HCT116 (cell line): ENCODE data around the gene C1QL4. TPM values are rescaled to one million over a fixed set of nuclear protein-coding genes. Genes with fewer than 3 reads are reported as not detected.

Experiments used
- ATAC-seq: fragments of 200-7000 bp; cut with Tn5 transposase; 2 replicates; pipeline ENCODE4 v1.9.1; 2020; ENCODE audit warnings: mild to moderate bottlenecking, moderate library complexity
- BruUV-seq: library from RNA; stranded (reverse); fragments of 400-500 nt; replicated peaks from 2 replicates; lab custom pipeline; 2021; lab: Mats Ljungman, UMichigan
- CTCF ChIA-PET: fragments of 300-600 bp; sonication (Branson Sonifier 250); formaldehyde crosslinking; loops from one replicate; lab custom pipeline; 2021; ENCODE audit warnings: antibody characterized with exemption; lab: Charles Lee
- POLR2A ChIA-PET: fragments of 300-600, 350-600 bp; sonication (Branson Sonifier 250); formaldehyde crosslinking; loops from one replicate; lab custom pipeline; 2021; ENCODE audit warnings: antibody characterized with exemption; lab: Charles Lee
- RAD21 ChIA-PET, 2 experiments: fragments of 300-600 bp; sonication (Branson Sonifier 250); formaldehyde crosslinking; loops; one replicate each; lab custom pipeline; 2023; ENCODE audit warnings: low total read pairs in 2 of 2; ENCODE audit not compliant: uncharacterized antibody in 2 of 2, unreplicated experiment in 2 of 2, low non-redundant PET in 1 of 2; lab: Charles Lee
- DNase-seq: peaks from one replicate; pipeline ENCODE4 v3.0.0-alpha.2; 2010; ENCODE audit warnings: low read depth, low spot score
- H2AFZ ChIP-seq: fragments of 200-600 bp; shearing (Covaris generic), sonication (generic); 2 replicates; pipeline ENCODE4 v1.6.1; 2017; ENCODE audit warnings: low read depth, mixed run types, mixed read lengths, antibody characterized with exemption, low read length; ENCODE audit not compliant: poor library complexity, severe bottlenecking
- H3K27ac ChIP-seq: 2 replicates; pipeline ENCODE4 v1.5.1; 2012; ENCODE audit warnings: low read depth, low read length
- H3K27me3 ChIP-seq: fragments of 200-600 bp; sonication (generic); 2 replicates; pipeline ENCODE4 v1.6.1; 2016; ENCODE audit warnings: mixed run types, low read length, mixed read lengths; ENCODE audit not compliant: insufficient read depth
- H3K36me3 ChIP-seq, 2 experiments: fragments of 200-500 bp in 1 of 2; fragments of 200-600 bp in 1 of 2; sonication (Bioruptor generic) in 1 of 2; sonication (generic) in 1 of 2; 2 replicates each; pipeline versions ENCODE4 v1.5.1 to v1.6.1; 2014 to 2016; ENCODE audit warnings: low read length in 2 of 2, inconsistent platforms in 1 of 2, mixed read lengths in 1 of 2, mixed run types in 1 of 2; ENCODE audit not compliant: insufficient read depth in 2 of 2, control insufficient read depth in 1 of 2
- H3K4me1 ChIP-seq, 2 experiments: fragments of 200-600 bp in 1 of 2; sonication (generic) in 1 of 2; 2 replicates each; pipeline versions ENCODE4 v1.5.1 to v1.6.1; 2012 to 2017; ENCODE audit warnings: low read length in 2 of 2, inconsistent platforms in 1 of 2, mild to moderate bottlenecking in 1 of 2, mixed read lengths in 1 of 2, mixed run types in 1 of 2, moderate library complexity in 1 of 2; ENCODE audit not compliant: insufficient read depth in 2 of 2, control insufficient read depth in 1 of 2
- H3K4me2 ChIP-seq: fragments of 200-600 bp; sonication (generic); 2 replicates; pipeline ENCODE4 v1.6.1; 2017; ENCODE audit warnings: mixed run types, low read length, mixed read lengths
- H3K4me3 ChIP-seq, 2 experiments: fragments of 200-600 bp in 1 of 2; sonication (generic) in 1 of 2; replicated peaks in 1 of 2; 2 replicates each; pipeline ENCODE4 v1.5.1; 2011 to 2016; ENCODE audit warnings: low read length in 2 of 2, control low read depth in 1 of 2, low read depth in 1 of 2, mild to moderate bottlenecking in 1 of 2, mixed read lengths in 1 of 2, mixed run types in 1 of 2
- H3K79me2 ChIP-seq: fragments of 200-600 bp; sonication (generic); 2 replicates; pipeline ENCODE4 v1.6.1; 2017; ENCODE audit warnings: mild to moderate bottlenecking, mixed run types, low read length, moderate library complexity, mixed read lengths; ENCODE audit not compliant: insufficient read depth
- H3K9ac ChIP-seq: fragments of 200-600 bp; sonication (generic); 2 replicates; pipeline ENCODE4 v1.6.1; 2016; ENCODE audit warnings: low read length, mixed read lengths
- H3K9me2 ChIP-seq: fragments of 200-600 bp; sonication (generic), shearing (Covaris generic); 2 replicates; pipeline ENCODE4 v1.6.1; 2017; ENCODE audit warnings: mixed run types, mild to moderate bottlenecking, moderate library complexity; ENCODE audit not compliant: insufficient read depth
- H3K9me3 ChIP-seq, 2 experiments: fragments of 200-500 bp in 1 of 2; fragments of 200-600 bp in 1 of 2; sonication (Bioruptor generic) in 1 of 2; sonication (generic) in 1 of 2; 2 replicates each; pipeline ENCODE4 v1.6.1; 2014 to 2017; ENCODE audit warnings: low read length in 2 of 2, mixed read lengths in 2 of 2, inconsistent platforms in 1 of 2, low read depth in 1 of 2, mild to moderate bottlenecking in 1 of 2, mixed run types in 1 of 2, moderate library complexity in 1 of 2; ENCODE audit not compliant: control insufficient read depth in 1 of 2, insufficient read depth in 1 of 2
- H4K20me1 ChIP-seq: fragments of 200-600 bp; sonication (generic), shearing (Covaris generic); 2 replicates; pipeline ENCODE4 v1.6.1; 2017; ENCODE audit warnings: mixed run types, mild to moderate bottlenecking, moderate library complexity; ENCODE audit not compliant: insufficient read depth
- CTCF ChIP-seq, 3 experiments: fragments of 200-600 bp in 1 of 3; sonication (generic) in 1 of 3; IDR thresholded peaks in 2 of 3; conservative IDR thresholded peaks in 1 of 3; 2 replicates each; pipeline ENCODE4 v1.5.1; 2012 to 2017; ENCODE audit warnings: low read depth in 2 of 3, low read length in 2 of 3, antibody characterized with exemption in 1 of 3, borderline replicate concordance in 1 of 3, control low read depth in 1 of 3, mild to moderate bottlenecking in 1 of 3, mixed read lengths in 1 of 3, mixed run types in 1 of 3, moderate library complexity in 1 of 3; ENCODE audit not compliant: insufficient read depth in 1 of 3
- POLR2A ChIP-seq: IDR thresholded peaks from 2 replicates; pipeline ENCODE4 v1.7.0; 2011; ENCODE audit warnings: borderline replicate concordance; ENCODE audit not compliant: insufficient read depth, insufficient read length; ENCODE audit errors: extremely low read depth
- RAD21 ChIP-seq: IDR thresholded peaks from 2 replicates; pipeline ENCODE4 v1.6.1; 2012; ENCODE audit warnings: low read depth, mild to moderate bottlenecking
- REST ChIP-seq: IDR thresholded peaks from 2 replicates; pipeline ENCODE4 v1.6.1; 2012; ENCODE audit warnings: low read depth
- YY1 ChIP-seq: IDR thresholded peaks from 2 replicates; pipeline ENCODE4 v1.6.1; 2011; ENCODE audit warnings: low read length, low read depth, moderate library complexity, mild to moderate bottlenecking; ENCODE audit not compliant: insufficient replicate concordance; ENCODE audit errors: extremely low read depth
- intact Hi-C: fragments of 100-400 bp; cut with micrococcal nuclease; formaldehyde crosslinking; loops from 2 replicates; pipeline ENCODE4 v1.10.0; 2022
- total RNA-seq: library from RNA; stranded (reverse); gene quantifications from one replicate; pipeline ENCODE4 v1.2.1, GENCODE V29; 2021; ENCODE audit not compliant: unreplicated experiment

C1QL4 gene
- total RNA-seq, 1 experiment from 2014 or later = 8.1 TPM

GRCh38 chr12:49358483-49359141 is 21.6 kb upstream of the C1QL4 start:
- Histone ChIP-seq H3K27ac (peak overlapping the region; percentile 38; the same call in 1 of the 2 replicates), H3K9me2 (no peaks in the 10 kb centered on the region), H3K27me3 (no peaks in the 10 kb centered on the region), H3K4me3 (peak overlapping the region in 1 of 2 experiments; percentile 12; a peak in 1 of 4 replicates), H3K36me3 (no peaks in the 10 kb centered on the region), H4K20me1 (no peaks in the 10 kb centered on the region), H3K9ac (peak overlapping the region; percentile 8; the same call in 1 of the 2 replicates), H3K9me3 (no peaks in the 10 kb centered on the region), H3K79me2 (no peaks in the 10 kb centered on the region), H2AFZ (peak overlapping the region; percentile 34), H3K4me2 (peak overlapping the region; percentile 54), H3K4me1 (peaks cover 30 to 35% of the 10 kb centered on the region in 2 experiments)
- no TSS peak for BruUV-seq
- intact Hi-C loops = loop anchor here (1.0 to 5.0 kb wide), 4 partner anchors 156 to 222 kb away; partner anchors contain the start of gene MCRS1
- ChIA-PET POLR2A (interaction anchor here (0.8 to 3.5 kb wide), 11 partner anchors 8 to 408 kb away, joined by 3 to 23 read pairs (median 4); partner anchors contain the start of genes DNAJC22, SPATS2 and TUBA1B), RAD21 (interaction anchor here (0.5 to 3.5 kb wide), 23 partner anchors 8 to 222 kb away, joined by 3 to 33 read pairs (median 4); partner anchors contain the start of gene SPATS2 (in 2 of the 2)), CTCF (interaction anchor here (0.6 to 6.9 kb wide), 43 partner anchors 8 to 470 kb away, joined by 3 to 261 read pairs (median 5); partner anchors contain the start of genes DNAJC22, KCNH3, NCKAP5L and PRPF40B)
- peak; percentile 24 for TF ChIP-seq YY1
- no peak for TF ChIP-seq REST
- TF ChIP-seq CTCF (IDR thresholded peaks at IDR 0.05 in 2 of 3, conservative IDR thresholded peaks at IDR 0.05 in 1 of 3; ENCODE audit: borderline replicate concordance in 1 of 3, insufficient read depth in 1 of 3, low read depth in 2 of 3, low read length in 2 of 3) = peak; percentile 83 to 97 (median 92)
- TF ChIP-seq POLR2A = no peak
- TF ChIP-seq RAD21 = peak; percentile 98
- DNase-seq (peak; percentile 84), ATAC-seq (peak; percentile 89)
